SJSA1 (cell line): ENCODE measurements around the gene SLC7A14. TPM values are rescaled to one million over a fixed set of nuclear protein-coding genes. Genes with fewer than 3 reads are reported as not detected.
A peak's percentile ranks its signal among the peaks of the same experiment; 100 is the strongest.

Experiments used
- DNase-seq, 2 experiments: peaks; one replicate each; pipeline ENCODE4 v3.0.0-alpha.2; 2015 to 2020; ENCODE audit warnings: low spot score in 2 of 2, low read depth in 1 of 2
- H3K27ac ChIP-seq: fragments of 250-450 bp; sonication (Bioruptor Pico); 2 replicates; pipeline ENCODE4 v1.5.1; 2020; ENCODE audit warnings: mild to moderate bottlenecking, moderate library complexity
- H3K27me3 ChIP-seq: fragments of 250-450 bp; sonication (Bioruptor Pico); replicated peaks from 2 replicates; pipeline ENCODE4 v1.5.1; 2020; ENCODE audit warnings: mild to moderate bottlenecking, moderate library complexity
- H3K36me3 ChIP-seq: fragments of 250-450 bp; sonication (Bioruptor Pico); 2 replicates; pipeline ENCODE4 v1.5.1; 2020; ENCODE audit warnings: mild to moderate bottlenecking
- H3K4me1 ChIP-seq: fragments of 250-450 bp; sonication (Bioruptor Pico); replicated peaks from 2 replicates; pipeline ENCODE4 v1.6.1; 2021; ENCODE audit warnings: mild to moderate bottlenecking
- H3K4me3 ChIP-seq: fragments of 250-450 bp; sonication (Bioruptor Pico); 2 replicates; pipeline ENCODE4 v1.5.1; 2020; ENCODE audit warnings: mild to moderate bottlenecking
- H3K9me3 ChIP-seq: fragments of 250-450 bp; sonication (Bioruptor Pico); replicated peaks from 2 replicates; pipeline ENCODE4 v1.5.1; 2020; ENCODE audit warnings: mild to moderate bottlenecking
- total RNA-seq: library from RNA; depleted of rRNA; stranded (reverse); fragments of >200 nt; shearing (Covaris generic); gene quantifications from 2 replicates; pipeline ENCODE4 v1.2.3, GENCODE V29; 2014; rRNA removed

SLC7A14 gene
- total RNA-seq = not detected in 2 replicates

GRCh38 chr3:170585937-170586310, at the start of gene SLC7A14:
TSS of gene SLC7A14 (minus strand) at chr3:170586075. CDS start at chr3:170526936, 59,139 bp downstream.
- H3K9me3 ChIP-seq = no peaks in the 10 kb centered on the region
- H3K4me3 ChIP-seq = no peak within 1 kb of the TSS
- no peaks in the 10 kb centered on the region for H3K36me3 ChIP-seq
- no peak for DNase-seq
- peaks cover 38% of the 10 kb centered on the region for H3K27me3 ChIP-seq
- peaks cover 11% of the 10 kb centered on the region for H3K4me1 ChIP-seq
- H3K27ac ChIP-seq = no peak within 1 kb of the TSS

- DNase-seq = no peak
These were observed 49.5 kb upstream of the SLC7A14 start for GRCh38 chr3:170635385-170635735.

GRCh38 chr3:170634663-170635384, 48.9 kb upstream of the SLC7A14 start:
- H3K27ac ChIP-seq = no peak overlapping the region

More at GRCh38 chr3:170635385-170635735, 49.5 kb upstream of the SLC7A14 start:
- Histone ChIP-seq H3K9me3 (no peaks in the 10 kb centered on the region; the same call in 1 of the 2 replicates), H3K27me3 (no peaks in the 10 kb centered on the region), H3K36me3 (no peaks in the 10 kb centered on the region), H3K27ac (no peak overlapping the region), H3K4me1 (peaks cover 6% of the 10 kb centered on the region), H3K4me3 (no peak overlapping the region)

DNA sequence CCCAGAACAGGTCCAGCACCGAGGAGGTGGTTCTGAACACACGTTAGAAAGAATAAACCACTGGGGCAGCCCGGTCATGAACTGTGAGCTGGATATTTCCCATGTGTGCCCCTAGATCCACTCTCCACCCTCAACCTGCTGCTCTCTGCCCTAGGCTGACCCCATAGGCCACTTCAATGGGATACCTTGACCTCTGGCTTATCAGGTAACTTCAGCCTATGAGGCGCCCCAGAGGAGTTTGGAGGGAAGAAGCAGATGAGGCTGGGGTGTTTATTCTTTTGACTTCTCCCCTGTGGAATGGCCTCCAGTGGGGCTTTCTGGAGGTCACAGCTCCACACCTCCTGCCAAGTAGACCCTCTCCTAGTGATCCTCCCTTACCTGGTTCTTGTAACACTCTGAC, 47.7 kb upstream of the SLC7A14 start:
- no peaks in the 10 kb centered on the region; the same call in 1 of the 2 replicates for H3K9me3 ChIP-seq
- DNase-seq = no peak
- H3K4me3 ChIP-seq = no peak overlapping the region
- H3K27ac ChIP-seq = no peak overlapping the region
- no peaks in the 10 kb centered on the region for H3K27me3 ChIP-seq
- H3K4me1 ChIP-seq = peaks cover 6% of the 10 kb centered on the region
- H3K36me3 ChIP-seq = no peaks in the 10 kb centered on the region

More at GRCh38 chr3:170634663-170635384, 48.9 kb upstream of the SLC7A14 start:
- H3K9me3 ChIP-seq = no peaks in the 10 kb centered on the region; the same call in 1 of the 2 replicates
- no peak for DNase-seq
- no peaks in the 10 kb centered on the region for H3K36me3 ChIP-seq
- H3K4me1 ChIP-seq = peaks cover 6% of the 10 kb centered on the region
- H3K27me3 ChIP-seq = no peaks in the 10 kb centered on the region
- no peak overlapping the region for H3K4me3 ChIP-seq

DNA sequence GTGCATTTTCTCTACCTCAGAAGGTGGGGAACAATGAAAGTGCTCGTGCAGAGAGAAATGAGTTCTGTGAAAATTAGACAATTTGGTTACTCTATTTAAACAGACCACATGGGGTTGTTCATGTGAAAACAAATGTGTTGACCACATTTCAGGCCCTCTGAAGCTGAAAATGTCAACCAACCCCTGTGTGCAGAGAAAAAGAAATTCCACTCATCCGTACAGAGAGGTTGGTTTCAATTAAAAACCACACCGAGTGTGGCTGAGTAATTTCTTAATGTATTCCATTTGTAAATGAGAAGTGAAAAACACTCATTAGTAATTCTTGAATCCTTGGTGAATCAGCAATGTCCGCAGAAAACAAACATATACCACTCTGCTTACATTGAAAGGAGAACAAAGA, 46.9 kb upstream of the SLC7A14 start:
- no peaks in the 10 kb centered on the region; the same call in 1 of the 2 replicates for H3K9me3 ChIP-seq
- H3K4me1 ChIP-seq = peaks cover 6% of the 10 kb centered on the region
- no peak overlapping the region for H3K27ac ChIP-seq
- no peaks in the 10 kb centered on the region for H3K36me3 ChIP-seq
- no peak overlapping the region for H3K4me3 ChIP-seq
- peak in 1 of 2 experiments; percentile 3 for DNase-seq
- H3K27me3 ChIP-seq = no peaks in the 10 kb centered on the region

DNA sequence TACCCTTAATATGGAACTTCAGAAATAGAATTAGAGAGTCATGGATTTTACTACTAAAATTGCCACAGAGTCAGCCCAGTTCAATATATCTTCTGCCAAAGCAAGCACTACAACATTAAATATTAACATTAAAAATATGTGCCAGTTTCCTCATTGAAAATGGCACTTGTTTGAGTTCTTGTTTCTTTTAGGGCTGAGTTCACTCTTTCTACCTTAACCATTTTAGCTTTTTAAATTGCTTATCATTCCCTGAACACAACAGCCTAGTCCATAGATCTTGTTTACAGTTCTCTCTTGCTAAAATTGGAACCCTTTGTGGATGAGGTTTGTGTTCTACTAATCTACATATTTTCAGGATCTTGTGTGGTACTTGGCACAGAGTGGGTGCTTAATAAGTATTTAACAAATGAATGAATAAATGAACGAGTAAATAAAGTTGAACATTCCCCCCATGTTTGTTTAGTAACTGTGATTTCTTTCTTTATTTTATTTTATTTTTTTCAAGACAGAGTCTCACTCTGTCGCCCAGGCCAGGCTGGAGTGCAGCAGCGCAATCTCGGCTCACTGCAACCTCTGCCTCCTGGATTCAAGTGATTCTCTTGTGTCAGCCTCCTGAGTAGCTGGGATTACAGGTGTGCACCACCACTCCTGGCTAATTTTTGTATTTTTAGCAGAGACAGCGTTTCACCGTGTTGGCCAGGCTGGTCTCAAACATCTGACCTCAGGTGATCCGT, 46.0 kb upstream of the SLC7A14 start:
- H3K36me3 ChIP-seq = no peaks in the 10 kb centered on the region

DNA sequence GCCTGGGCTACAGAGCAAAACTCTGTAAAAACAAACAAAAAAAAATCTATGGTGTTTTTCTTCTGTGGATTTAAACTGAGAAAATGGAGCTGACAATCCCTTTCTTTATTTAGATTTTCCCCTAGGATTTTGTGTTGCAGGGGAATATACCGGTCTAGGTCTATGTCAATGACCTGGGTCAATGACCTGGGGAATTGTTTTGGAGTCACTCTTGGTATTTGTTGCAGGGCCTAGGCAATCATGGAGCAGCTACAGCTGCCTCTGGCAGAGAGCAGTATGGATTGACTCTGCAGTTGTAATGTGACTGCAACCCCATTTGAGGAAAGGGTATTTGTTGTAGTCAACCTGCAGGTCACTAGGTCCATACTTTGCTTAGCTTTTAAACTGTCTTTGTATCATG, 37.6 kb upstream of the SLC7A14 start:
- DNase-seq = no peak
- Histone ChIP-seq H3K36me3 (no peaks in the 10 kb centered on the region), H3K9me3 (no peaks in the 10 kb centered on the region; the same call in 1 of the 2 replicates), H3K27ac (no peak overlapping the region), H3K4me1 (peaks cover 8% of the 10 kb centered on the region), H3K4me3 (no peak overlapping the region), H3K27me3 (no peaks in the 10 kb centered on the region)

More for the DNA sequence above, 46.0 kb upstream of the SLC7A14 start:
- Histone ChIP-seq H3K27me3 (no peaks in the 10 kb centered on the region), H3K27ac (no peak overlapping the region), H3K4me1 (peaks cover 6% of the 10 kb centered on the region), H3K4me3 (no peak overlapping the region), H3K9me3 (no peaks in the 10 kb centered on the region; the same call in 1 of the 2 replicates)
- DNase-seq = no peak

GRCh38 chr3:170622369-170623159, 36.7 kb upstream of the SLC7A14 start:
- no peaks in the 10 kb centered on the region for H3K36me3 ChIP-seq
- H3K27ac ChIP-seq = no peak overlapping the region
- peaks cover 8% of the 10 kb centered on the region for H3K4me1 ChIP-seq
- H3K4me3 ChIP-seq = no peak overlapping the region
- no peaks in the 10 kb centered on the region; the same call in 1 of the 2 replicates for H3K9me3 ChIP-seq
- H3K27me3 ChIP-seq = no peaks in the 10 kb centered on the region
- peak; percentile 46 to 49 for DNase-seq

DNA sequence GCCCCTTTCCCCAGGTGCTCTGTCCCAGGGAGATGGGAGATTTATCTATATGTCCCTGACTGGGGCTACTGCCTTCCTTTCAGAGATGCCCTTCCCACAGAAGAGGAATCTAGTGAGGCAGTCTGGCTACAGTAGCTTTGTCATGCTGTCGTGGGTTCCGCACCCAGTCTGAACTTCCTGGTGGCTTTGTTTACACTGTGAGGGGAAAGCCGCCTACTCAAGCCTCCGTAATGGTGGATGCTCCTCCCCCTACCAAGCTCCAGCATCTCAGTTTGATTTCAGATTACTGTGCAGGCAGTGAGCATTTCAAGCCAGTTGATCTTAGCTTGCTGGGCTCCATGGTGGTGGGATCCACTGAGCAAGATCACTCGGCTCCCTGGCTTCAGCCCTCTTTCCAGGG, 35.4 kb upstream of the SLC7A14 start:
- Histone ChIP-seq H3K9me3 (no peaks in the 10 kb centered on the region; the same call in 1 of the 2 replicates), H3K27ac (no peak overlapping the region)
- DNase-seq = no peak

GRCh38 chr3:170614214-170614966, 28.5 kb upstream of the SLC7A14 start:
- peaks cover 9% of the 10 kb centered on the region; the same call in 1 of the 2 replicates for H3K4me1 ChIP-seq
- H3K4me3 ChIP-seq = no peak overlapping the region
- no peaks in the 10 kb centered on the region for H3K9me3 ChIP-seq
- no peak overlapping the region for H3K27ac ChIP-seq
- no peaks in the 10 kb centered on the region for H3K36me3 ChIP-seq
- no peaks in the 10 kb centered on the region for H3K27me3 ChIP-seq
- DNase-seq = peak in 1 of 2 experiments; percentile 41

More for the DNA sequence above, 35.4 kb upstream of the SLC7A14 start:
- Histone ChIP-seq H3K4me1 (peaks cover 8% of the 10 kb centered on the region), H3K27me3 (no peaks in the 10 kb centered on the region), H3K4me3 (no peak overlapping the region), H3K36me3 (no peaks in the 10 kb centered on the region)

GRCh38 chr3:170611751-170612150, 25.9 kb upstream of the SLC7A14 start:
- H3K4me1 ChIP-seq = peaks cover 9% of the 10 kb centered on the region; the same call in 1 of the 2 replicates
- H3K27ac ChIP-seq = no peak overlapping the region
- no peaks in the 10 kb centered on the region for H3K36me3 ChIP-seq

DNA sequence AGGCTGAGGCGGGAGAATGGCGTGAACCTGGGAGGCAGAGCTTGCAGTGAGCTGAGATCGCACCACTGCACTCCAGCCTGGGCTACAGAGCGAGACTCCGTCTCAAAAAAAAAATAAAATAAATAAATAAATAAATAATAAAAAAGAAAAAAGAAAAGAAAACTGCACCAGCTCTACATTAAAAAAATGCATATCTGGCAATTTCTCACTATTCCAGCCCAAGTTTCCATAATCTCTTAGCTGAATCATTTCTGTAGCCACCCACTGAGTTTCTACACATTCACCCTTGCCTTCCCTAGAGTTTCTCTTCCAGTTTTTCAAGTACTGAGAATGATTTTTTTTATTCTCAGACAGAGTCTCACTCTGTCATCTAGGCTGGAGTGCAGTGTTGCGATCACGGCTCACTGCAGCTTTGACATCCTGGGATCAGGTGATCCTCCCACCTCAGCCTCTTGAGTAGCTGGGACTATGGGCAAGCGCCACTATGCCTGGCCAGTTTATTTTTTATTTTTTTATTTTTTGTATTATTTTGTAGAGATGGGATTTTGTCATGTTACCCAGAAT, 24.5 kb upstream of the SLC7A14 start:
- Histone ChIP-seq H3K4me1 (peaks cover 9% of the 10 kb centered on the region; the same call in 1 of the 2 replicates), H3K36me3 (no peaks in the 10 kb centered on the region), H3K27ac (no peak overlapping the region), H3K9me3 (no peaks in the 10 kb centered on the region), H3K4me3 (no peak overlapping the region), H3K27me3 (no peaks in the 10 kb centered on the region)
- no peak for DNase-seq

More at GRCh38 chr3:170611751-170612150, 25.9 kb upstream of the SLC7A14 start:
- Histone ChIP-seq H3K27me3 (no peaks in the 10 kb centered on the region), H3K4me3 (no peak overlapping the region), H3K9me3 (no peaks in the 10 kb centered on the region)
- no peak for DNase-seq
